ENCODE measurements around the gene ASB5. TPM values are rescaled to one million over a fixed set of nuclear protein-coding genes. Genes with fewer than 3 reads are reported as not detected.

ASB5 gene
- total RNA-seq, 1 experiment from 2014 or later: not detected

- no TSS peak for BruUV-seq (replicated peaks)
- H3K9me3 ChIP-seq (ENCODE audit: control insufficient read depth in 1 of 2, insufficient read depth in 1 of 2, low read depth in 1 of 2, low read length in 2 of 2): no peaks in the 10 kb centered on the region
- POLR2A ChIA-PET: no interaction called here
- peak; percentile 96 for ATAC-seq
- H3K79me2 ChIP-seq (ENCODE audit: insufficient read depth, low read length): no peaks in the 10 kb centered on the region
- no peak overlapping the region for H3K27ac ChIP-seq (ENCODE audit: low read depth, low read length)
- peak overlapping the region; percentile 83 for H2AFZ ChIP-seq (ENCODE audit: low read depth, low read length, poor library complexity, severe bottlenecking)
- RAD21 ChIA-PET (ENCODE audit: low non-redundant PET in 1 of 2, low total read pairs in 2 of 2, uncharacterized antibody in 2 of 2, unreplicated experiment in 2 of 2): interaction anchor here (0.6 to 1.0 kb wide), 2 partner anchors 127 to 128 kb away, joined by 3 to 5 read pairs; no protein-coding TSS in a partner anchor
- TF ChIP-seq EZH2phosphoT487 (IDR thresholded peaks at IDR 0.05; ENCODE audit: borderline replicate concordance): no peak
- peak; percentile 51 to 65 (median 65); a peak in 5 of 6 replicates for TF ChIP-seq CTCF (IDR thresholded peaks at IDR 0.05 in 2 of 3, conservative IDR thresholded peaks at IDR 0.05 in 1 of 3; ENCODE audit: borderline replicate concordance in 1 of 3, insufficient read depth in 1 of 3, low read depth in 2 of 3, low read length in 2 of 3)
- peak; percentile 64 for TF ChIP-seq RAD21 (IDR thresholded peaks at IDR 0.05; ENCODE audit: low read depth)
- H3K9me2 ChIP-seq (ENCODE audit: insufficient read depth): no peaks in the 10 kb centered on the region
- DNase-seq (ENCODE audit: low read depth, low spot score): peak; percentile 39
- intact Hi-C loops (cut with micrococcal nuclease): loop anchor here (5.0 to 10.0 kb wide), 3 partner anchors 125 to 333 kb away; no protein-coding TSS in a partner anchor
- no peaks in the 10 kb centered on the region for H3K36me3 ChIP-seq (ENCODE audit: control insufficient read depth in 1 of 2, insufficient read depth in 2 of 2, low read length in 2 of 2)
- H3K9ac ChIP-seq (ENCODE audit: low read length): no peak overlapping the region
- peak overlapping the region; percentile 19 for H3K4me2 ChIP-seq (ENCODE audit: low read length)
- CTCF ChIA-PET: interaction anchor here (0.6 to 1.0 kb wide), 4 partner anchors 12 to 770 kb away, joined by 3 to 5 read pairs (median 4); no protein-coding TSS in a partner anchor
- no peaks in the 10 kb centered on the region for H4K20me1 ChIP-seq (ENCODE audit: insufficient read depth)
- no peak overlapping the region for H3K4me3 ChIP-seq (replicated peaks in 1 of 2; ENCODE audit: low read depth in 1 of 2, low read length in 2 of 2)
- no peaks in the 10 kb centered on the region for H3K27me3 ChIP-seq (ENCODE audit: insufficient read depth, low read length)
- peaks cover 3 to 16% of the 10 kb centered on the region in 2 experiments; a peak in 3 of 4 replicates for H3K4me1 ChIP-seq (ENCODE audit: control insufficient read depth in 1 of 2, insufficient read depth in 2 of 2, low read length in 2 of 2)
Measured at GRCh38 chr4:176277162-176277904, 8.3 kb upstream of the ASB5 start.

- RAD21 ChIA-PET (ENCODE audit: low non-redundant PET in 1 of 2, low total read pairs in 2 of 2, uncharacterized antibody in 2 of 2, unreplicated experiment in 2 of 2): no interaction called here
- intact Hi-C loops (cut with micrococcal nuclease): loop anchor here (5.0 to 10.0 kb wide), 3 partner anchors 124 to 332 kb away; no protein-coding TSS in a partner anchor
- no peaks in the 10 kb centered on the region for H3K36me3 ChIP-seq (ENCODE audit: control insufficient read depth in 1 of 2, insufficient read depth in 2 of 2, low read length in 2 of 2)
- CTCF ChIA-PET: no interaction called here
- H3K79me2 ChIP-seq (ENCODE audit: insufficient read depth, low read length): no peaks in the 10 kb centered on the region
- TF ChIP-seq SRF (IDR thresholded peaks at IDR 0.05; ENCODE audit: low read depth) (no peak), ZBTB33 (IDR thresholded peaks at IDR 0.05; ENCODE audit: extremely low read depth, insufficient replicate concordance, low read length) (no peak), ZFX (IDR thresholded peaks at IDR 0.05) (no peak)
- ATAC-seq (no peak), DNase-seq (ENCODE audit: low read depth, low spot score) (no peak)
- no peak overlapping the region for H3K4me3 ChIP-seq (replicated peaks in 1 of 2; ENCODE audit: low read depth in 1 of 2, low read length in 2 of 2)
- no peak overlapping the region for H3K27ac ChIP-seq (ENCODE audit: low read depth, low read length)
- peaks cover 3 to 20% of the 10 kb centered on the region in 2 experiments; a peak in 3 of 4 replicates for H3K4me1 ChIP-seq (ENCODE audit: control insufficient read depth in 1 of 2, insufficient read depth in 2 of 2, low read length in 2 of 2)
- H3K4me2 ChIP-seq (ENCODE audit: low read length): no peak overlapping the region
- no TSS peak for BruUV-seq (replicated peaks)
- POLR2A ChIA-PET: no interaction called here
- H3K27me3 ChIP-seq (ENCODE audit: insufficient read depth, low read length): no peaks in the 10 kb centered on the region
- H3K9me2 ChIP-seq (ENCODE audit: insufficient read depth): no peaks in the 10 kb centered on the region
- H4K20me1 ChIP-seq (ENCODE audit: insufficient read depth): no peaks in the 10 kb centered on the region
- peak overlapping the region; percentile 83 for H2AFZ ChIP-seq (ENCODE audit: low read depth, low read length, poor library complexity, severe bottlenecking)
- no peak overlapping the region for H3K9ac ChIP-seq (ENCODE audit: low read length)
- no peaks in the 10 kb centered on the region for H3K9me3 ChIP-seq (ENCODE audit: control insufficient read depth in 1 of 2, insufficient read depth in 1 of 2, low read depth in 1 of 2, low read length in 2 of 2)
Measured at GRCh38 chr4:176276710-176277109, 7.7 kb upstream of the ASB5 start.
